Measurements from ENCODE around the gene RNU6-8. TPM values are rescaled to one million over a fixed set of nuclear protein-coding genes. Genes with fewer than 3 reads are reported as not detected.
A peak's percentile ranks its signal among the peaks of the same experiment; 100 is the strongest.

The RNU6-8 gene
- total and polyA plus RNA-seq, 11 donors = not detected

DNA sequence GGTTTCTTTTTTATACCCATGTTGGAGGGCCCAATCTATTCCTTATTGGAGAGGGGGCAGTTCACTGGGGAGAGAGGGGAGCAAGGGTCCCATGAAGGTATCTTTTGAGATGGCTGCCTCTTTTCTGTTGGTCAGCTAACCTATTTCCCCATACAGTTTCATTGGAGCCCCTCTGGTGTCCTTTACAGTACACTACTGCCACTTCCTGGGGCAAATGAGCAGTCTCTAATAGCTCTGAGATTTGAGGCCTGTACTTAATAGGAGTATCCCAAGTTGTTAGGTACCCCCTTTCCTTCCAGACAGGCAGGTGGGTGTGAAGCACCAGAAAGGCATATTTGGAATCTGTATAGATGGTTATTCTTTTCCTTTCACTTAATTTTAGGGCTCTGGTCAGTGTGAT is 41.3 kb upstream of the RNU6-8 start:
- intact Hi-C loops (cut with DNase I) = no loop called here
- Histone ChIP-seq H3K36me3 (no peaks in the 10 kb centered on the region), H3K27me3 (no peaks in the 10 kb centered on the region), H3K27ac (no peak overlapping the region), H3K4me3 (no peak overlapping the region), H3K4me1 (peaks cover 0 to 12% (median 0%) of the 10 kb centered on the region in 12 donors), H3K9me3 (no peaks in the 10 kb centered on the region)
- peak in 1 of 4 donors; percentile 51 for ATAC-seq
- DNase-seq = no peak
- no peak for TF ChIP-seq POLR2A (IDR thresholded peaks at IDR 0.05)
- TF ChIP-seq, protein P1, sequence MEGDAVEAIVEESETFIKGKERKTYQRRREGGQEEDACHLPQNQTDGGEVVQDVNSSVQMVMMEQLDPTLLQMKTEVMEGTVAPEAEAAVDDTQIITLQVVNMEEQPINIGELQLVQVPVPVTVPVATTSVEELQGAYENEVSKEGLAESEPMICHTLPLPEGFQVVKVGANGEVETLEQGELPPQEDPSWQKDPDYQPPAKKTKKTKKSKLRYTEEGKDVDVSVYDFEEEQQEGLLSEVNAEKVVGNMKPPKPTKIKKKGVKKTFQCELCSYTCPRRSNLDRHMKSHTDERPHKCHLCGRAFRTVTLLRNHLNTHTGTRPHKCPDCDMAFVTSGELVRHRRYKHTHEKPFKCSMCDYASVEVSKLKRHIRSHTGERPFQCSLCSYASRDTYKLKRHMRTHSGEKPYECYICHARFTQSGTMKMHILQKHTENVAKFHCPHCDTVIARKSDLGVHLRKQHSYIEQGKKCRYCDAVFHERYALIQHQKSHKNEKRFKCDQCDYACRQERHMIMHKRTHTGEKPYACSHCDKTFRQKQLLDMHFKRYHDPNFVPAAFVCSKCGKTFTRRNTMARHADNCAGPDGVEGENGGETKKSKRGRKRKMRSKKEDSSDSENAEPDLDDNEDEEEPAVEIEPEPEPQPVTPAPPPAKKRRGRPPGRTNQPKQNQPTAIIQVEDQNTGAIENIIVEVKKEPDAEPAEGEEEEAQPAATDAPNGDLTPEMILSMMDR (IDR thresholded peaks at IDR 0.05) = peak in 3 of 12 donors; percentile 5 to 29 (median 9)

DNA sequence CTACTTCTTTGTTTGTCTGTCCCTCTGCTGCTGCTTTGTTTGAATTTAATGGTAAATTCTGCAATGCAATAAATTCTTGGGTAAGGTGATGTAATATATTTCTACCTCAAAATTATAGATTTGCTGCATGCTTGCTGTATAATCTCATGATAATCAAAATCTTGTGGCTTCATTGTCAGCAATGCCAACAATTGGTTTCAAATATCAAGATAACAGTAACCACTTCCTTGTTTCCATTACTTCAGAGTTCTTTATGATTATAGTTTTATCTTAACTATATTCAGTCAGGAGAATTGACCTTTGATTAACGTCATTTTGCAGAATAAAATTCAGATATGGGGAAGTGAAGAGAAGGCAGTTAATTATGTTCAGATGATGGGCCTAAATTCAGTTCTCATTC is 30.2 kb upstream of the RNU6-8 start:
- DNase-seq = no peak
- intact Hi-C loops (cut with DNase I) = no loop called here
- ATAC-seq = no peak
- Histone ChIP-seq H3K27me3 (no peaks in the 10 kb centered on the region), H3K9me3 (peaks cover 0 to 3% (median 0%) of the 10 kb centered on the region in 12 donors), H3K4me1 (peaks cover 0 to 34% (median 10%) of the 10 kb centered on the region in 12 donors), H3K4me3 (no peak overlapping the region), H3K27ac (no peak overlapping the region), H3K36me3 (no peaks in the 10 kb centered on the region)
- TF ChIP-seq, protein P1 (IDR thresholded peaks at IDR 0.05) = no peak
- TF ChIP-seq POLR2A (IDR thresholded peaks at IDR 0.05) = no peak
- 56 to 65% (median 62%) methylated on average over 1 of the region's 1 CpG for WGBS, 4 donors

DNA sequence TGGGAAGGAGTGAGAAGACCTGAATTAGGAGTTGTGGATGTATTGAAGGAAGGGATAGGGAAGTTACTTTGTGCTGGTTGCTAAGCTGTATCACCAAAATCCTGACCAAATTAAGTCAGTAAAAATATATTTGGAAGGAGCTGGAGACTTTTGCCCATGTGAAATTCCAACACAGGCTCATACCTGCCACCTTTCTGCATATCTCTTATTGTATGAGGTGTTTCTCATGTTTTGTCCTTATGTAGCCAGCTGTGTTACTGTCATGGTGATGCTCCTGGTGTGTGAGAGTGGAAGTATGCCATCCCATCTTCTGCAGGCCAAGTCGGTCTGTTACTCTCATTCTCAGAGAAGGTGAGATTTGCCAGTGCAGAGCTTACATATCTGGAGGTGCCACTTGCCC is 29.4 kb upstream of the RNU6-8 start:
- Histone ChIP-seq H3K27ac (peak overlapping the region in 3 of 12 donors; percentile 11 to 78 (median 73)), H3K36me3 (no peaks in the 10 kb centered on the region), H3K9me3 (peaks cover 0 to 3% (median 0%) of the 10 kb centered on the region in 12 donors), H3K4me3 (no peak overlapping the region), H3K4me1 (peaks cover 0 to 34% (median 10%) of the 10 kb centered on the region in 12 donors), H3K27me3 (no peaks in the 10 kb centered on the region)
- TF ChIP-seq, protein P1 (IDR thresholded peaks at IDR 0.05) = no peak
- no peak for TF ChIP-seq POLR2A (IDR thresholded peaks at IDR 0.05)
- intact Hi-C loops (cut with DNase I) = no loop called here
- DNase-seq (no peak), ATAC-seq (no peak)
- 71 to 97% (median 91%) methylated on average over 1 of the region's 1 CpG for WGBS, 4 donors

DNA sequence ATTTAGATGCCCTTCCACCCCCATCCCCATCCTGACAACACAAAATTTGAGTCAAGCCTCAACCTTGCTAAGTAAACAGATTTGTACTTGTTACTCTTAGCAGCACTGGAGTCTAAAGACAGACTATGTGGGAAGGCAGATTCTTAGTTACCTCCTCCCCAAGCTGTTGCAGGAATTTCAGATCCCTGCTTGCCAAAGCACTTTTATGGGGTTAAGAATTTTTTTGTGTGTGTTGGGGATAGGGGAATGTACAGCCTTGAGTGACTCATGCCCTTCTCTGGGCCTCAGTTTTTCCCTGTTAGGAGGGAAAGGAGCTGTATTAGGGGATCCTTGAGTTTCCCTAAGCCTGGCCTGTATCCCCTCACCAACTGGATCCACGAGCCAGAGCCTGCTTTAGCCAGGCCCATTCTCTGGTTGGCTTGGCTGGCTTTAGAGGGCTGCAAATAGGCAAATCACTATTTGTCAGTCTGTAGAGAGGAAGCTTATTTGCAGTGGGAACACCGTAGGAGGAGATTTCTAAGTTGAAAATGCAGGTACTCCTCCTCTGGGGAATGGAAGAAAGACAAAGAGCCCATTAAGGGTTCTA is 27.7 kb upstream of the RNU6-8 start:
- TF ChIP-seq POLR2A (IDR thresholded peaks at IDR 0.05) = no peak
- TF ChIP-seq, protein P1 (IDR thresholded peaks at IDR 0.05) = no peak
- DNase-seq = no peak
- Histone ChIP-seq H3K27me3 (no peaks in the 10 kb centered on the region), H3K36me3 (no peaks in the 10 kb centered on the region), H3K27ac (peak overlapping the region; percentile 28 to 78 (median 66)), H3K4me3 (no peak overlapping the region), H3K4me1 (peaks cover 0 to 43% (median 11%) of the 10 kb centered on the region in 12 donors), H3K9me3 (peaks cover 0 to 3% (median 0%) of the 10 kb centered on the region in 12 donors)
- 62 to 86% (median 67%) methylated on average over 2 of the region's 2 CpGs for WGBS, 4 donors
- peak in 3 of 4 donors; percentile 27 to 47 (median 44) for ATAC-seq
- intact Hi-C loops (cut with DNase I) = no loop called here
